C4-2B (cell line): ENCODE measurements around the gene USHBP1.

ENCODE experiments used
- ZFX ChIP-seq: fragments of 450-650 bp; IDR thresholded peaks from 2 replicates; pipeline ENCODE4 v1.6.1; 2017
- TF ChIP-seq, protein P1 (sequence below): fragments of 450-650 bp; conservative IDR thresholded peaks from 2 replicates; pipeline ENCODE4 v1.5.1; 2017; ENCODE audit warnings: mild to moderate bottlenecking

DNA sequence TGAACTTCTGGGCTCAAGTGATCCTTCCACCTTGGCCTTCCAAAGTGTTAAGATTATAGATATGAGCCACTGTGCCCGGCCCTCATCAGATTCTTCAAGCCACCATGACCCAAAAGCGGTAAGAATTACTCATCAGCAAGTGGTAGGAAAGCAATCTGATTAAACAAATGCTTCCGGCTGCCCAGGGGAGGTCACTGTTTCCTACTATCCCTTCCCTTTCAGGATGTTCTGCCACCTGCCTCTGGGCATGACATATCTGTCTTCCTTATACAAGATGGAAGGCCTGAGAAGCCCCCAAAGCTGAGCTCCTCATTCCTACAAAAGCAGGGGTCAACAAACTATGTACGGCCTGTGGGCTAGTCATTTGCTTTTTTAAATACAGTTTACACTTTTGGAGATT lies 31.7 kb upstream of the USHBP1 start:
- TF ChIP-seq, protein P1, sequence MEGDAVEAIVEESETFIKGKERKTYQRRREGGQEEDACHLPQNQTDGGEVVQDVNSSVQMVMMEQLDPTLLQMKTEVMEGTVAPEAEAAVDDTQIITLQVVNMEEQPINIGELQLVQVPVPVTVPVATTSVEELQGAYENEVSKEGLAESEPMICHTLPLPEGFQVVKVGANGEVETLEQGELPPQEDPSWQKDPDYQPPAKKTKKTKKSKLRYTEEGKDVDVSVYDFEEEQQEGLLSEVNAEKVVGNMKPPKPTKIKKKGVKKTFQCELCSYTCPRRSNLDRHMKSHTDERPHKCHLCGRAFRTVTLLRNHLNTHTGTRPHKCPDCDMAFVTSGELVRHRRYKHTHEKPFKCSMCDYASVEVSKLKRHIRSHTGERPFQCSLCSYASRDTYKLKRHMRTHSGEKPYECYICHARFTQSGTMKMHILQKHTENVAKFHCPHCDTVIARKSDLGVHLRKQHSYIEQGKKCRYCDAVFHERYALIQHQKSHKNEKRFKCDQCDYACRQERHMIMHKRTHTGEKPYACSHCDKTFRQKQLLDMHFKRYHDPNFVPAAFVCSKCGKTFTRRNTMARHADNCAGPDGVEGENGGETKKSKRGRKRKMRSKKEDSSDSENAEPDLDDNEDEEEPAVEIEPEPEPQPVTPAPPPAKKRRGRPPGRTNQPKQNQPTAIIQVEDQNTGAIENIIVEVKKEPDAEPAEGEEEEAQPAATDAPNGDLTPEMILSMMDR: no peak
- TF ChIP-seq ZFX: no peak
